Measurements from ENCODE around the gene TAS2R40.

- TF ChIP-seq POLR2A (IDR thresholded peaks at IDR 0.05) (no peak), CTCF (IDR thresholded peaks at IDR 0.05) (no peak)
Observed at GRCh38 chr7:143199040-143199439, 22.8 kb upstream of the TAS2R40 start.

Measured in body of pancreas (tissue), 4 donors.